HG03066 (cell line): ENCODE data around the gene TP53INP2.
"Not testable (repeated sequence)": the region's sequence is repeated elsewhere in the genome, so short reads cannot be mapped to it uniquely, and the experiment has no call there.

ENCODE experiments used
- ATAC-seq: cut with Tn5 transposase; IDR thresholded peaks from one replicate; pipeline ENCODE4 v1.9.1; 2021; ENCODE audit warnings: low read depth; ENCODE audit not compliant: unreplicated experiment

The TP53INP2 gene

GRCh38 chr20:34704177-34705007 is at the start of gene TP53INP2:
Gene TP53INP2, plus strand, starts transcription at chr20:34704344. Its CDS starts 4,396 bp downstream, at chr20:34708740.
- peak; percentile 46 for ATAC-seq

GRCh38 chr20:34658654-34659053 is 45.5 kb upstream of the TP53INP2 start:
- not testable (repeated sequence) for ATAC-seq

GRCh38 chr20:34661811-34662210 is 42.3 kb upstream of the TP53INP2 start:
- ATAC-seq, result not testable (repeated sequence)

- no peak for ATAC-seq
Observed at GRCh38 chr20:34663213-34663943, 40.8 kb upstream of the TP53INP2 start.

- not testable (repeated sequence) for ATAC-seq
Observed at GRCh38 chr20:34664751-34665150, 39.4 kb upstream of the TP53INP2 start.

GRCh38 chr20:34669094-34669493 is 35.0 kb upstream of the TP53INP2 start:
- no peak for ATAC-seq

- no peak for ATAC-seq
Observed at GRCh38 chr20:34673412-34673811, 30.7 kb upstream of the TP53INP2 start.

GRCh38 chr20:34675561-34675960 is 28.6 kb upstream of the TP53INP2 start:
- no peak for ATAC-seq

- ATAC-seq, result no peak
Observed at GRCh38 chr20:34675993-34676641, 28.0 kb upstream of the TP53INP2 start.

- peak; percentile 93 for ATAC-seq
Observed at GRCh38 chr20:34676642-34677373, 27.3 kb upstream of the TP53INP2 start, which contains the start of gene PIGU. Gene PIGU, minus strand, starts transcription at chr20:34677092. Its CDS starts 7 bp downstream, at chr20:34677085.

GRCh38 chr20:34680586-34681175 is 23.5 kb upstream of the TP53INP2 start:
- ATAC-seq, result no peak

- ATAC-seq, result no peak
Observed at GRCh38 chr20:34683667-34684066, 20.5 kb upstream of the TP53INP2 start.

GRCh38 chr20:34689486-34689885 is 14.7 kb upstream of the TP53INP2 start:
- no peak for ATAC-seq

- no peak for ATAC-seq
Observed at GRCh38 chr20:34691838-34692237, 12.3 kb upstream of the TP53INP2 start.

GRCh38 chr20:34693414-34693813 is 10.7 kb upstream of the TP53INP2 start:
- ATAC-seq, result no peak

- ATAC-seq, result no peak
Observed at GRCh38 chr20:34701405-34702085, 2.6 kb upstream of the TP53INP2 start.

GRCh38 chr20:34703061-34703423 is 1.1 kb upstream of the TP53INP2 start:
- no peak for ATAC-seq

GRCh38 chr20:34703424-34704176 is 544 bp upstream of the TP53INP2 start:
- ATAC-seq, result no peak

- no peak for ATAC-seq
Observed at GRCh38 chr20:34705008-34705396, 858 bp downstream of the TP53INP2 start.
